NCI-H2029 (cell line): ENCODE measurements around the gene TRIP10.

ENCODE experiments used
- DNase-seq: peaks from one replicate; lab custom pipeline; 2025; lab: John Stamatoyannopoulos, UW

TRIP10 gene

DNA sequence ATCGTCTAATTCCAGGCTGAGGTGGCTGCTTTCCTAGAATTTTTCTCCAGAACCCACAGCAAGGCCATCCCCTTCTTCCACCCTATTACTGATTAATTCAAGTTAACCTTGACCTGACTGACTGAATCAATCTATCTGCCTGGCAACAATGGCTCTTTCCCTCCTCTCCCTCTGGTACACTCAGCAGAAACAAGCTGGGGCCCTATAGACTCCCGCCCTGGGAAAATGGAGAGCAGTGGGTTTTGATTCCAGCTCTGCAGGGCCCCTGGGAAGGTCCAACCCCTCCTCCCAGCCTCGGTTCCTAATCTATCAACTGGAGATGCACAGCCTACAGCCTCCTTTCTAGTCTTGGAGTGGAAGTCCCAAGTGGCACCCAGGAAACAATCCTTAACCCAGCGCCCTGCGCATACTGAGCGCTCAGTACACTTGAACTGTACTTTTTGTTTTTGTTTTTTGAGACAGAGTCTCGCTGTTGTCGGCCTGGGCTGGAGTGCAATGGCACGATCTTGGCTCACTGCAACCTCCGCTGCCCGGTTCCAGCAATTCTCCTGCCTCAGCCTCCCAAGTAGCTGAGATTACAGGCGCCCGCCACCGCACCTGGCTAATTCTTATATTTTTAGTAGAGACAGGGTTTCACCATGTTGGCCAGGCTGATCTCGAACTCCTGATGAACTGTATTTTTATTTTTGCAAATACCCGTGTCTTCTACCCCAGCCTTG, 13.8 kb upstream of the TRIP10 start:
- no peak for DNase-seq

- DNase-seq = no peak
Measured at GRCh38 chr19:6728346-6728745, 11.1 kb upstream of the TRIP10 start.

DNA sequence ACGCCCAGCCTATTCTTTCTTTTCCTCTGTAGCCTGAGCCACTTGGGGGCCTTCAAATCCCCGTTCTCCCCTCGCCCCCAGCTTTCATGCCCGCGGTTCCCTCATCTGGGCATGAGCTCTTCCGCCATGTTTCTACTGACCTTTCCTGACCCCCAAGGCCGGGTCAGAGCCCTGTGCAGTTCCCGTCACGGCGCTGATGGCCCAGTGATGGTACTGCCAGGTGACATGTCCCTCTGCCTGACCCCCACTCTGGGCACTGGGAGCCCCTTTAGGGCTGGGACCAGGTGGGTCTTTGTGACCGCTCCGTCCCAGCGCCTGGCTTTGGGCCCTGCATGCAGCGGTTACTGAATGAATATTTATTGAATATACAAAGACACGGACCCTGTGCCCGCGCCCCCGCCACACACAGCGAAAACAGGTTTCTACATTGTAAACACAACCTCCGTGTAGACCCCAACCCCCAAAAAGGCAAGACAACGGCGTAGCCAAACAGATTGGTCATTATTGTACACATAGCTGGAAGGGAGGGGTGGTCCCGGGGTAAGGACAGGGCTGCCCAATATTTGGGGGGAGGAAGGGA, 9.8 kb upstream of the TRIP10 start:
- DNase-seq = no peak

DNA sequence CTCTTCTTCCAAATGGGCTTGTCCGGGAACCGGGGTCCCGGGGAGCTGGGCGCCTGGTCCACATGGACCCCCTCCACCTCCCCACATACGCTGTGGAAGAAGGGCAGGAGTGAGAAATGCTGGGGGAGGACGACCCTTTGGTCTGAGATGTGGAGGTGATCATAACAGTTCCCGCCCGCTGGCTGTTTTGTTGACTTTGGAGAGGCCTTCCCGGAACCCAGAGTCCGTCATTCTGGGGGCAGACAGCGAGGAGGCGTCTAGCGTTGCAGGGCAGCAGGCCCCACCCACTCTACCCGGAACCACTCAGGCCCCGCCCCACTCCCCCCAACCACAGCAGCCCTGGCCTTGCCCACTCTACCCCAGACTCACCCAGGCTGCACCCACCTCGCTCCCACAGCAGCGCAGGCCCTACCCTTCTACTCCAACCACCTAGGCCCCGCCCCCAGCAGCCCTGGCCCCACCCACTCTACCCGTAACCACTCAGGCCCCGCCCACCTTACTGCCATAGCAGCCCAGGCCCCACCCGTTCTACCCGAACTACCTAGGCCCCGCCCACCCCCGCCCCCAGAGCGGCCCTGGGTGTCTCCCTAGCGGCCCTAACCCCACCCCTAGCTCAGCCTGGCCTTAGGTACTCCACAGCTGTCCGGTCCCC, 9.2 kb upstream of the TRIP10 start:
- peak; percentile 58 for DNase-seq

DNA sequence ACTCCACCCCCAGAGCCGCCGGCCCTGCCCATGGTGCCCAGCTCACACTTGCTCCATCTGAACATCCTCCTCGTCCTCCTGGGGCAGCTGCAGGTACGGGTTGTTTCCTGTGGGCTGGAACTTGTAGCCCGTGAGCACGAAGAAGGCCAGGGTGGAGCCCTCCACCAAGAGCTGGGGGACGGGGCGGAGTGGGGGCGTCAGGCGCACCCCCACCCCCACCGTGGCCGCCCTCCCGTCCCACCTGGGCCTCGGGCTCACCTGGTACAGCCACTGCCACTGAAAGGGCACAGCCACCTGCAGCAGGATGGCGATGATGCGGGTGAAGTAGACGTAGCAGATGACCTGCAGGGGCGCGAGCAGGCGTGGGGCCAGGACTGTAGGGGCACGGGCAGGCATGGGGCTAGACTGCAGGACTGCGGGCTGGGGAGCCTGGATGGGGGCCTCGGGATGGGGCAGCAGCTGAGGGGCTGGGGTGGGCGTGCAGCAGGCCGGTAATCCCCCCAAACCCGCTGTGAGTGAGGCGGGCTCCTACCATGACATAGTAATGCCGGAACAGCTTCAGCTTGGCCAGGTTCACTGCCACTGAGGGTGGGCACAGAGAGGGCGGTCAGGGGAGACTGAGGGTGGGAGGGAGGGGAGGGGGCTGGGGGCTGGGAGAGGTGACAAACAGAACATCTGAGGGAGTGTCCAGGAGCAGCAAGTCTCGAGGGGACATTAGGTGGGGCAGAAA, 8.4 kb upstream of the TRIP10 start:
- DNase-seq = no peak

DNA sequence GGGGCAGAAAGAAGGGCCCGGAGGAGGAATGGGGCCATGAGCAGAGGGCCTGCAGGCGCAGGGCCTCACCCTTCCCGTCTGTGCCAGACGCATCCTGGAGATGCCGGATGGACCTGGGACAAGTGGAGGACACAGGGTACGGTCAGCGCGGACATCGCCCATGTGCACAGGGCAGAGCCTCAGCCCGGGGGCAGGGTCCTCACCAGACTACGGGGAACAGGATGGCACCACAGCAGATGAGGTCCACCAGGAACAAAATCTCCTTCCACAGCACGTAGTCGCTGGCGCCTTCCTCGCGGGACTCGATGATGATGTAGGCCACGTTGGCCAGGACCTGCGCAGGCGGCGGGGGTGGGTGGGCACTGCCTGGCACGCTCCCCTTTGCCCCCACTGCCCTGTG, 7.7 kb upstream of the TRIP10 start:
- no peak for DNase-seq

- DNase-seq = no peak
Measured at GRCh38 chr19:6732803-6733337, 6.6 kb upstream of the TRIP10 start.

DNA sequence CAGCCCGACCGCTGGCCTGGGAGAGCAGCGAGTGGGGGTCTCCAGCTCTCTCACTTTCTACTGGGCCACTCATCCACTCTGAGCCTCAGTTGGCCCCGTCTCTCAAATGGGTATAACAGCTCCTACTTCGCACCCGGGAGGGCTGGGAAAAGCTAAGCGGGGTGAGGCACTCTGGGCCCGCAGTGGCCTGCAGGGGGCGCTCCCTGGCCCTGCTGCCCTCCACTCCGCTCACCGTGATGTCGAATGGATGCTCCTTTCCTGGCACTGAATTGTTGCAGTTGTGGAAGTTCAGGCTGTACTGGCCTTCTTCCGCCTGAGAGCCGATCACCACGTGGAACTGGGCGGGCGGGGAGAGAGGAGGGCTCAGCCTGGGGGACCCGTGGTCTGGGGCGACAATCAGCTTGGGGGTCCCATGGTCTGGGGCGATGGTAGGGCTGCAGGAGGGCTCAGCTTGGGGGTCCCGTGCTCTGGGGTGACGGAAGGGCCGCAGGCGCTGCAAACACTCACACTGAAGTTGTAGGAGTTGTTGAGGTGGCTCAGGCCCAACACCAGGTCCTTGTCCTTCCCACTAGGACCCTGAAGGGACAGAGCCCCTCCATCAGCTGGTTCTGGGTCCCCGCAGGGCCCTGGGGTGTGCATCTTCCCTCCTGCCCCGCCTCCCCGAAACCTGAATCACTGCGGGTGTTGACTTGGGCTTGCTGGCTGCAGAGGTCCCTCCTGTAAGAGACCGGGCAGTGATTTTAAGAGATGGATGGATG, 6.0 kb upstream of the TRIP10 start:
- DNase-seq = no peak

DNA sequence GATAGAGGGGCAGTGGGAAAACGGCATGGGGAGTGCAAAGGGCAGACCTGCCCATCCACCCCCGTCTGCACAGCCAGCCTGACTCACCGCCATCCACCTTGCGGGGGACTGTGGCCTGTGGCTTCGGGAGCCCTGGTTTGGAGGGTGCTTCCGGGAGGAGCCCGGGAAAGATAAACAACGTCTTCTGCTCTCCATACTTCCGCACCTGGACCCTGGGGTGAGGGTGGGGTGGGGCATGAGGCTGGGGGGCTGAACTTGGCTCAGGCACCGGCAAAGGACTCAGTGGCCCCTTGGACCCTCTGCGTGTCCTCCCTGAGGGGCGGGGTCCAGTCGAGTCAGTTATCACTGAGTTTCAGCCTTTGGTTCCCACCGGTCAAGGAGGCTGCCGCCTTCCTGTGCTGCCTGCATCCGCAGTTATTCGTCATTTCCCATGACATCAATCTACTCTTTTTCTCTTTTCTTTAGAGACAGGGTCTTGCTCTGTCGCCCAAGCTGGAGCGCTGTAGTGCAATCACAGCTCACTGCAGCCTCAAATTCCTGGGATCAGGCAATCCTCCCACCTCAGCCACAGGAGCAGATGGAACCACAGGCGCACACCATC, 5.3 kb upstream of the TRIP10 start:
- no peak for DNase-seq

DNA sequence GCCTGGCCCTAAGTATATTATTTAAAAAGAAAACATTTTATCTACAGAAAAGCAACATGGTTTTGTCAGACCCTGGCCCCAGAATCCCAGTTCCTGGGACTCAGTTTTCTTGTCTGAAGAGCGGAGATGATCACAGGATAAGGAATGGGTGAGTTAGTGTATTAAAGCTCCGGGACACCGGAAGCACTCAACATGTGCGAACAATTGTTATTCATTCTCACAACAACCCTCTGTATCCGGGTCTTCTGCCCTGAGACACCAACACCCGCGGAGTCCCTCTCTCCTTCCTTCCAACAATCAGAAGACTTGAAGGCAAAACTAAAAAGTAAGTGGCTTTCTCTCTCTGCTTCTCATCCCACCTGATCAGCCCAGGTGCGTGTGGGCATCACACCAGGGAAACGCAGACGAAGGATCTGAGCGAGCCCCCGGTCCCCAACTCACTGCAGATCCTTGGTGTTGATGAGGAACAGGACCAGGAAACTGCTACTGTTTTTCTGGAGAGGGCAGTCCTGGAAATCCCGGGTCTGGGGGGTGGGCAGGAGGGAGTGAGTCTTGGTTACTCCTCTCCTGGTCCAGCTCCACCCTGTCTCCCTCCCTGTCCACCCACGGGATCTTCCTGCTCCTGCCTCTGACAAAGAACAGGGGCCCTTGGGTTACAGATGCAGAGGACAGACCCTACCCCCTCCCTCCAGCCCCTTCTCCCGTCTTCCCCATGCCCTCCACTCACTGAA, 4.1 kb upstream of the TRIP10 start:
- DNase-seq = no peak

DNA sequence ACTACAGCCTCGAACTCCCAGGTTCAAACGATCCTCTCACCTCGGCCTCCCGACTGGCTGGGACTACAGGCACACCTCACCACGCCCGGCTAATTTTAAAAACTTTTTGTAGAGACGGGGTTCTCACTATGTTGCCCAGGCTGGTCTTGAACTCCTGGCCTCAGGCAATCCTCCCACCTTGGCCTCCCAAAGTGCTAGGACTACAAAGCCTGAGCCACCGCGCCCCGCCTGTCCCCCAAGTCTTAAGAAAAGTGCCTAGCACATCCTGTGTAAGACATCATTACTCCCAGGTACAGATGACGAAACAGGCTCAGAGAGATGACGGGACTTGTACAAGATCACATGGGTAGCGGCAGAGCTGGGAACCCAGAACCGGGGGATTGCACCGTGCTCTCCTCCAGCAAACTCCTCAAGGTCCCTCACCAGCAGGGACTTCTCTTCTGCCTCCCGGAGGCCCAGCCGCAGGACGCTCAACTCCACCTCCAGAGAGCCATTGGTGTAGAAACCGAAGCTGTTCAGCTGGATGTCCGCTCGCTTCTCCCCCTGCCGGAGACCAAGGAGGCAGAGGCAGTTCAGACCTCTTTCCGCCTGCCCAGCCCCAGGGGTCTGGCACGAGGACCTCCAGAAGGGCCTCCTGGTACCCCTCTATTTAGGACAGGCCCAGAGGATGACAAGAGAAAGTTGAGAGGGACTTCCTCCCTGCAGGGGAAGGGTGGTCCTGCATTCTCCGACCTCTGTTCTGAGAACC, 3.1 kb upstream of the TRIP10 start:
- DNase-seq = no peak

DNA sequence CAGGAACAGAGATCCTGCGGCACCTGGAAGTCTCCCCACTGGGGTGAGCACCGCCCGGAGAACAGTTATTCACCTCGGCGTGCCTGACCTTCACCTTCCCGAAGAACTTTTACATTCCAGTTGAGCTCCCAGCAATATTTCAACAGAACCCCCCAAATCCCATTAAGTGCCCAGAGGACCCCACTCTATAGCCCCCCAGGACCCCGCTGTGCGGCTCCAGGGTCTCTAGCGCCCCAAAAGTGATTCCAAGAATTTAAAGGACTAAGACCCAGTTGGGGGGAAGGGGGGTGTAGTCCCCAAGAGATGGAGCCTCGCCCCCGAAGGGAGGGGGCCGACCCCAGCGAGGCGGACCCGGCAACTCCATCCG, 2.6 kb upstream of the TRIP10 start:
- DNase-seq = no peak

- peak; percentile 99 for DNase-seq
Measured at GRCh38 chr19:6737284-6737872, 2.1 kb upstream of the TRIP10 start, which contains the start of gene GPR108. Gene GPR108 (minus strand): TSS chr19:6737580. CDS start chr19:6737576, 4 bp downstream.

DNA sequence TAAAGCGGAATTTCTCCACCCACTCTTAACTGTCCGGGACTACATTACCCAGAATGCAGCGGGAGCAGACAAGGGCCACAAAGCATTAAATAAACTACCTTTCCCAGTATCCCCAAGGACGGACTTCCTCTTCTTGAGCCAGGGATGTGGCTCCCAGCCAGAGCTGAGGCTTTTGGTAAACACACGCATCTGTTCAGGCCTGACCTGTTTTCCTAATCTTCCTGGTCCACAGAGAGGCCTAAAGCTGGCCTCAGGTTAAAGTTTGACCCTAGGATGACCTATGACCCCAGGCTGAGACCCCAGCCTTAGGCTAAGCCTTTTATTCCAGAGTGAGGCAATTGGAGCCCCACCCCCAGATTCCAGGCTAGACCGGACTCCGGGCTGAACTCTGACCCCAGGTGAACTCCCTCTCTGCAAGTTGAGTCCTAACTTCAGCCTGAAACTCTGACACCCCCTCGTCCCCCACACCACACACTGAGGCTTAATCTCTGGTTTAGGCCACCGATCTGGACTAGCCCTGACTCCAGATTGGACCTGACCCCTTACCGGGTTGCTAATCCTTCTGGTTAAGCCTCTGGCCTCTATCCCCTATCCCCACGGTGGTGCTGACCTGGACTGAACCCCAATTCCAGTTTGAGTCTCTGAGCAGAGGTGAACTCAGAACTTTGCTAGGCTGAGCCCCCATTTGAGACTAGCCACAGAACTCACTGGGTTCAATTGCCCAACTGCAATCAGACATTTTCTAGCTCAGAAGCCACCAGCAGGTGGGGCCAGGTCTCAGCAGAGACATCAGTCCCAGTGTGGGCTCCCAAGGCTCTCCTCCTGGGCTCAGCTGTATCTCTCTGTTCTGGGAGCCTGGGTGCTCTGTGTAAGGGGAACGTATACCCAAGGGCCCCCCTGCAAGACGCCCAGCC, 1.4 kb upstream of the TRIP10 start:
- DNase-seq = peak; percentile 77

GRCh38 chr19:6738787-6739389, 592 bp upstream of the TRIP10 start:
- DNase-seq = peak; percentile 66

DNA sequence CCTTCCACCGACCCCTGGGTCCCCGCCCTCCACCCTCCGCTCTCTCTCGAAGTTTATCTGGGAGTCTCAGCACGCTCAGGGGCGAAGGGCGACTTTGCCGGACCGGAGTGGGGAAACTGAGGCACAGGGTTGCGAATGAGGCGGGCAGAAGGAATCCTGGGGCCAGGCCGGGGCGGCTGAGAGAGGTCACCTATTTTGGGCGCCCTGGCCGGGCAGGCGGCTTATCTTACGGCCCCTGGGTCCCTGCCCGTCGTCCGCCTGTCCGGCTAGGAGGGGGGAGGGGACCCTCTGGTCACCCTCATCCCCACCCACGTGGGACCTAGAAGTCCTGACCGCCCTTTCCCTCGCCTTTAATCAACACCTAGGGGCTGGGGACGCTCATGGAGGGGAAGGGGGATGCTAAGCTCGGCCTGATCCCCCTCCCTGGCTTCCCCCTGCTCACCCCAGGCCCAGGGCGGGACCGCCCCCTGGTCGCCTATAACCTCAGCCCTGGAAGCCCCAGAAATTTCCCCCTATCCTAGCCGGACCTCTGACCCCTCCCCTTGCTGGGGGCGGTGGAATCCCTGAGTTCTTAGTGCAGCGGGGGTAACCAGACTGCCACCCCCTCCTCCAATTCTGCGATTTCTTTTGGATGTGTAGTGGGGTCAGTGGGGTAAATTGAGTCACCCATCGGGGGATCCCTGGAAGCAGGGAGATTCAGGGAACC, 556 bp downstream of the TRIP10 start:
- DNase-seq = no peak

DNA sequence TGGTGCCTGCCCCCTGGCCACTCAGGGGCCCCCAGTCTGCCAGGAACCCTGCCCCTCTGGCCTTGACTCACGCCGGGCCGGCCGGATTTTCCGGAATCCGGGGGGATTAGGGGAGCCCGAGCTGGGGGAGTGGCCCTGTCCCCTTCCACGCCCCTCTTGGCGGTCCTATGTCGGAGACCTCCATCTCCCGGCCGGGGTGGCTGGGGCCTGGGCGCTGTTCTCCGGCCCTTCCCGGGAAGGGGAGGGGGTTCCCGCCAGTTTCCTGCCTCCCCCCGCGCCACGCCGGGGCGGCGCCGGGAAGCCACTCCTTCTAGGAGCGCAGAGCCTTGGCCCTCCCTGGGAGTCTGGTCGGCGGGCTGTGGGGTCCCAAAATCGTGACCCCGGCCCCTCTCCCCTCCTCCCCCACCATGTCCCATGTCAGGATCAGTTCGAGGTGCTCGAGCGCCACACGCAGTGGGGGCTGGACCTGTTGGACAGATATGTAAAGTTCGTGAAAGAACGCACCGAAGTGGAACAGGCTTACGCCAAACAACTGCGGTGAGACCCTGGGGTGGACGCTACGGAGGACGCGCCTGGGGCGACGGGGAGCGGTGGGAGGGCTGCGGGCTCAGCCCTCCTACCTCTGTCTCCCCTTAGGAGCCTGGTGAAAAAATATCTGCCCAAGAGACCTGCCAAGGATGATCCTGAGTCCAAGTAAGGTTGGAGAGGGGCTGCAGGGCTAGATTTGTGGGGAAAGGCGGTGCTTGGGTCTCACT, 1.3 kb downstream of the TRIP10 start:
- DNase-seq = no peak
